Stimulated activated naive CD4-positive, alpha-beta T cell (primary cell): ENCODE measurements around the gene MPG.

Experiments used
- DNase-seq, 6 experiments: peaks; one replicate each; lab custom pipeline; 2025; lab: John Stamatoyannopoulos, UW

The MPG gene

DNA sequence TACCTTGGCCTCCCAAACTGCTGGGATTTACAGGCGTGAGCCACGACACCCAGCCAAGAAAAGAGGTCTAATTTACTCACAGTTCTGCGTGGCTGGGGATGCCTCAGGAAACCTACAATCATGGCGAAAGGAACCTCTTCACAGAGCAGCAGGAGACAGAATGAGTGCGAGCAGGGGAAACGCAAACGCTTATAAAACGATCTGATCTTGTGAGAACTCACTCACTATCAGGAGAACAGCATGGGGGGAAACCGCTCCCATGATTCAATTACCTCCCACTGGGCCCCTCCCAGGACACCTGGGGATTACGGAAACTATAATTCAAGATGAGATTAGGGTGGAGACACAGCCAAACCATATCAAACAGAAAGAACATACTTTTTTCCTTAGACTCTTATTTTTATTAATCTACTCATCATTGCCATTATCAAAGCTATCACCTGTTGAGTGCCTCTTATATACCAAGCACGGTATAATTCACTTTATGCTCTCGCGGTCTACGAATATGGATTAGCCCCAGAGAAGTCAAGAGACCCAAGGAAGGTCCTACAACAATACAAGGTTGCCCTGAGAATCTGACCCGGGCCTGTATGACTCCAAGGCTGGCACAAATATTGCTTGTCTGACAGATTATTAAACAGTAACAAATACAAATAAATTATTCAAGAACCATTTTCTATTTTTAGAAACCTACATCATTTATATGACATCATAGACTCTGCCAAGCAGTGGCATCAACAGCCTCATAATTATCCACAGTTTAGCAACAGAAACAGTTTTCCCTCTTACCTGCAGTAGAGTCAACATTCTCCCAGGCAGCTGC, 27.0 kb upstream of the MPG start:
- no peak for DNase-seq

- DNase-seq: peak; percentile 92 to 99 (median 96)
Observed at GRCh38 chr16:53346-54236, 24.4 kb upstream of the MPG start, which contains the start of the genes POLR3K and SNRNP25. TSS of gene POLR3K (minus strand) at chr16:53608. CDS start at chr16:53586, 22 bp downstream. TSS of gene SNRNP25 (plus strand) at chr16:53828. CDS start at chr16:54017, 189 bp downstream.

DNA sequence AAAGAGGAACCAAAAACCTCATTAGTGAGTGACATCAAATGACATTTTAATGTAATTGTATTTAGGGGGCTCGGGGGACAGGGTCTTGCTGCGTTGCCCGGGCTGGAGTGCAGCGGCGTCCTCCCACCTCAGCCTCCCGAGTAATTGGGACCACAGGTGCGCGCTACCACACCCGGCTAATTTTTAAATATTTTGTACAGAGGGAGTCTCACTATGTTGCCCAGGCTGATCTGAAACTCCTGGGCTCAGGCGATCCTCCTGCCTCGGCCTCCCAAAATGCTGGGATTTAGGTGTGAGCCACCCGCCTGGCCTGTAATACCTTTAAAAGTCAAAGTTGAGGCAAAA, 23.8 kb upstream of the MPG start:
- no peak for DNase-seq

- no peak for DNase-seq
Observed at GRCh38 chr16:55571-56136, 22.4 kb upstream of the MPG start.

- DNase-seq: no peak
Observed at GRCh38 chr16:56231-56927, 21.6 kb upstream of the MPG start.

- no peak for DNase-seq
Observed at GRCh38 chr16:57711-58110, 20.3 kb upstream of the MPG start.

GRCh38 chr16:58491-59439, 19.3 kb upstream of the MPG start:
- no peak for DNase-seq

- DNase-seq: no peak
Observed at GRCh38 chr16:59440-60059, 18.5 kb upstream of the MPG start.

- no peak for DNase-seq
Observed at GRCh38 chr16:60166-60565, 17.9 kb upstream of the MPG start.

- no peak for DNase-seq
Observed at GRCh38 chr16:60929-61878, 16.8 kb upstream of the MPG start.

DNA sequence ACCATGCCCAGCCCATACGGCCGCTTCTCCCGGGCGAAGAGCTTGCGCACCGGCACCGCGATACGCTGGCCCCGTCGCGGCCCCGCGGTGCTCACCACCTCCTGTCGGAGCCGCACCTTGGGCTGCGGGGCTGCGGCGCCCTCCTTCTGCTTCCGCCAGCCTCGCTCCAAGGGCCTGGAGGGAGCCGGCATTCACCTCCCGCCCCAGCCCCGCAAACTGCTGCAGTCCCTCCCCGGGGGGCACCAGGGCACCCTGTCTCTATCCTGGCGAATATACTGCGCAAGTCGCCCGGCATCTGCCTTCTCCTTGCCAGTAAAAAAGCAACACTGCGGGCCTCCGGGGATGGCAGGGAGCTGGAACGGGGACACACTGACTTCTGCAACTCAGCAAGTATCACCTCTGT, 16.1 kb upstream of the MPG start:
- DNase-seq: no peak

DNA sequence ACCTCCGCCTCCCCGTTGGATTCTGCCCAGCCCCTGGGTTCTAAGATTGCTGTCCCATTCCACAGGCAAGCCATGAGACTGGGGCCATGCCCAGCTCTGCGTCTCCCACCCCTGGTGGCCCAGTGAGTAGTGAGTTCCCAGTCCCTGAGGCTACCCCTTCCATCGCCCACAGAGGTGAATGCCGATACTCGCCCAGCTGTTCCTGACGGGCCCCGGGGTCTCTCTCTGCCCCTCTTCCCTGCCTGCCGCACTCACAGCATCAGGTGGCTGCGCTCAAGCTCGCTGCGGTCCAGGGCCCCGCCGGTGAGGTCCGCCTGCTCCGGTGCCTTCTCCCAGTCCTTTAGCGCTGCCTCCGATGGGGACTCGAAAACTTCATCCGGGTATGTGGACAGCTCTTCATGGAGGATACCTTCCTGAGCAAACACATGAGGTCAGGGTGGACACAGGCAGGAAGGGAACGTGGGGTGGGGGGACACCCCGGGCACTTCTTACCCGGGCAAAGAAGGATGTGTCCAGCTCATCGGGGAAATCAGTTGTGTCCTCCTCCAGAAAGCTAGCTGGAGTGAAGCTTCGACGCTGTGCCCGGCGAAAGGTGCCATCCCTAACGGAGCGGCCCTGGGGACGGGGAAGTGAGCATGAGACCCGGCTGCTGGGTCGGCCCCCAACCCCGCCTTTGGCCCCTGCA, 15.6 kb upstream of the MPG start:
- no peak for DNase-seq

DNA sequence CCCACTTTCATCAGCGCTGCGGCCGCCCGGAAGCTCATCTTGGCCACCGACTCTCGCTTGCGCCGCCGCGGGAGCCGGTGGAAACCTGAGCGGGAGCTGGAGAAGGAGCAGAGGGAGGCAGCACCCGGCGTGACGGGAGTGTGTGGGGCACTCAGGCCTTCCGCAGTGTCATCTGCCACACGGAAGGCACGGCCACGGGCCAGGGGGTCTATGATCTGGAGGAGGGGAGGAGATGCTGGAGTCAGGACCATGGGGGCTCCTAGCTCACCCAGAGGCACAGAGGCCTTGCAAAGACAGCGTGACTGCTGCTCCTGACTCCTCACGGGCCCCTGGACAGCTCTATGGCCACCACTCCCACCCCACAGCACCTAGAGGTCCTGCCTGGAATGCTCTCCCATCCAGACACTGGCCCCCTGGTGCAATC, 15.0 kb upstream of the MPG start:
- no peak for DNase-seq

DNA sequence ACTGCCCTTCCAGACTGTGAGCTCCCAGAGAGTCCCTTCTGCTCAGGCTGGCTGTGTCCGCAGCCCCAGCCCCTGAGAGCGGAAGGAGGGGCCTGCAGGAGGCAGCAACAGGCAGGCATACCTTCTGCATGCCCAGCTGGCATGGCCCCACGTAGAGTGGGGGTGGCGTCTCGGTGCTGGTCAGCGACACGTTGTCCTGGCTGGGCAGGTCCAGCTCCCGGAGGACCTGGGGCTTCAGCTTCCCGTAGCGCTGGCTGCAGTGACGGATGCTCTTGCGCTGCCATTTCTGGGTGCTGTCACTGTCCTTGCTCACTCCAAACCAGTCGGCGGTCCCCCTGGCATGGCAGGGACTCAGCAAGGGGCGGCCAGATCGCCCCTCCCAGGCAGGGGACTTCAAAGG, 14.6 kb upstream of the MPG start:
- DNase-seq: no peak

GRCh38 chr16:63998-64913, 13.8 kb upstream of the MPG start:
- DNase-seq: no peak

DNA sequence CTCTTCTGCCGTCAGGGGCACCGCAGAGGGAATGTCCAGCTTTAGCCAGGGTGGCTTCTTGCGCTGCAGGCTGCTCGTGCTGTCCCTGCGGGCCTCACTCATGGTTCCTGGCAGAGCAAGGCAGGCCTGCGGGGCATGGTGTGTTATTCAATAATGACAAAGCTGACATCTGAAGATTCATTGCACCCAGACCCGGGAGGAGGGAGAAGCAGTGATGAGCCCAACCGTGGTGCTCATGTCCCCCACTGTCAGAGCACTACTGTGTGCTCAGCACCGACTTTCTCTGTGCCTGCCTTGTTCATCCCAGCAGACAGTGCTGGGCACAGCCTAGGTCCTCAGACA, 13.1 kb upstream of the MPG start:
- DNase-seq: no peak

- DNase-seq: peak; percentile 48 to 83 (median 72)
Observed at GRCh38 chr16:65745-66144, 12.3 kb upstream of the MPG start.
